HFFc6 (cell line): ENCODE data around the gene CABCOCO1. TPM values are rescaled to one million over a fixed set of nuclear protein-coding genes. Genes with fewer than 3 reads are reported as not detected.

Experiments
- DNase-seq: peaks from one replicate; pipeline ENCODE4 v3.0.0-alpha.2; 2018
- H3K27ac Mint-ChIP-seq: 2 replicates; pipeline ENCODE4 v1.8.0; 2020; ENCODE audit warnings: mild to moderate bottlenecking, mixed read lengths
- H3K27me3 Mint-ChIP-seq: 2 replicates; pipeline ENCODE4 v1.8.0; 2021; ENCODE audit warnings: mild to moderate bottlenecking, moderate library complexity, mixed read lengths; ENCODE audit not compliant: insufficient read depth
- H3K36me3 Mint-ChIP-seq: 2 replicates; pipeline ENCODE4 v1.8.0; 2021; ENCODE audit warnings: low read depth, mixed read lengths
- H3K4me1 Mint-ChIP-seq: 2 replicates; pipeline ENCODE4 v1.8.0; 2020; ENCODE audit warnings: low read depth, mixed read lengths
- H3K4me3 Mint-ChIP-seq: 2 replicates; pipeline ENCODE4 v1.8.0; 2020; ENCODE audit warnings: mild to moderate bottlenecking, moderate library complexity, mixed read lengths
- H3K9me3 Mint-ChIP-seq: 2 replicates; pipeline ENCODE4 v1.8.0; 2020; ENCODE audit warnings: mild to moderate bottlenecking, mixed read lengths
- CTCF ChIP-seq: fragments of 200-600 bp; sonication (generic); IDR thresholded peaks from 2 replicates; pipeline ENCODE4 v1.5.0; 2021; ENCODE audit warnings: antibody characterized with exemption, mild to moderate bottlenecking
- long read RNA-seq: library from polyadenylated mRNA; unstranded; transcript quantifications from one replicate; pipeline ENCODE4 v2.0.0, GENCODE V29; 2019
- total RNA-seq, 6 experiments: library from RNA; stranded (reverse); fragmentation: NEBNext Ultra II Directional; extraction: Animal tissue kit (Norgen Biotek cat#: 25700); gene quantifications; 2 replicates in 1 of 6; 3 replicates in 5 of 6; pipeline ENCODE4 v1.2.3, GENCODE V29; 2021

The CABCOCO1 gene, protein sequence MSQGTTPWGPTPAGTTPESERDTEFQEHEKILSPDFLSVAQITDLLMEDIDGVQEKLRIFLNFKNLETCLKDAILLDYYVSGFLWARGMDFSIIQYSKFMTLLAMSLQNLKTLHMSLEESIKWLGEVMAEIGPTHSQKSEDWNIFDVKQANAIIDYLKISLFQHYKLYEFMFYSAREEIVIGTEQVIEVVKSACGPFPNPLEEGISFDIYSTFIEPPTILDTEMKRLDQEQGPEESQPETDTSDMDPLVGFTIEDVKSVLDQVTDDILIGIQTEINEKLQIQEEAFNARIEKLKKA
- under 1 TPM in 5 of 6 experiments, not detected in 1; 0.15 to 0.45 (median 0.31) TPM for total RNA-seq
- long read RNA-seq, partial matches to known transcripts = 0 of 2 reads
- long read RNA-seq, other reads (novel, unspliced or antisense) = 1 of 2 reads

DNA sequence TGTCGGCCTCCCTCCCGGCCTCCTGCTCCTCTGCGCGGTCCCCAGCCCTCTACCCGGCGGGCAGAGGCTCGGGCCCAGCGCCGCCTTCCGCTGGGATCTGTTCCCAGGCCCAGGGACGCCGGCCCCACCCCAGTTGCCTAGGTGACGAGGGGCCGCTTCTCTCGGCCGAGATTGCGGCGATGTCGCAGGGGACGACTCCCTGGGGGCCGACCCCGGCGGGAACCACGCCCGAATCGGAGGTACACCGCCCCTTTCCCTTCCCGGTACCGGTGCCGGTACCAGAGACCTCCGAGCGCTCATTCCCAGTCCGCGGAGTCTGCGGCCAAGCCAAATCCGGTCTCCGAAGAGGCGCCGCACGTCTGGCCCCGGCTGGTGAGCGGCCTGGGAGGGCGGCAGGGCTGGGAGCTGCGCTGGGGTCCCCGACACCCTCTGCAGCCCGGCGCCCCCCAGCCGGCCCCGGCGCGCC is at the start of gene CABCOCO1:
Gene CABCOCO1, plus strand, starts transcription at position 136 of the 466 bp plus-strand sequence. Its CDS starts 44 bp downstream, at position 180.
- Mint-ChIP-seq H3K27me3 (peaks cover 1% of the 10 kb centered on the region; the same call in 1 of the 2 replicates), H3K36me3 (no peaks in the 10 kb centered on the region), H3K4me1 (peaks cover 15% of the 10 kb centered on the region), H3K9me3 (no peaks in the 10 kb centered on the region), H3K4me3 (peak within 1 kb of the TSS; percentile 84), H3K27ac (peak within 1 kb of the TSS; percentile 43; the same call in 1 of the 2 replicates)
- DNase-seq = peak; percentile 33
- peak; percentile 38; the same call in 1 of the 2 replicates for TF ChIP-seq CTCF

- TF ChIP-seq CTCF = no peak
- Mint-ChIP-seq H3K4me1 (peaks cover 12% of the 10 kb centered on the region), H3K27ac (no peak overlapping the region)
Measured at GRCh38 chr10:61613665-61614064, 49.1 kb upstream of the CABCOCO1 start.

GRCh38 chr10:61616611-61617010 is 46.1 kb upstream of the CABCOCO1 start:
- Mint-ChIP-seq H3K36me3 (no peaks in the 10 kb centered on the region), H3K4me1 (no peaks in the 10 kb centered on the region), H3K9me3 (no peaks in the 10 kb centered on the region), H3K27ac (no peak overlapping the region), H3K4me3 (no peak overlapping the region), H3K27me3 (no peaks in the 10 kb centered on the region)
- no peak for TF ChIP-seq CTCF
- no peak for DNase-seq

More at GRCh38 chr10:61613665-61614064, 49.1 kb upstream of the CABCOCO1 start:
- no peaks in the 10 kb centered on the region for H3K9me3 Mint-ChIP-seq
- no peak for DNase-seq
- no peaks in the 10 kb centered on the region for H3K36me3 Mint-ChIP-seq
- H3K27me3 Mint-ChIP-seq = no peaks in the 10 kb centered on the region
- no peak overlapping the region for H3K4me3 Mint-ChIP-seq

- no peak overlapping the region for H3K4me3 Mint-ChIP-seq
- H3K4me1 Mint-ChIP-seq = no peaks in the 10 kb centered on the region
- H3K36me3 Mint-ChIP-seq = no peaks in the 10 kb centered on the region
- DNase-seq = no peak
- TF ChIP-seq CTCF = no peak
- no peaks in the 10 kb centered on the region for H3K27me3 Mint-ChIP-seq
- no peaks in the 10 kb centered on the region for H3K9me3 Mint-ChIP-seq
- no peak overlapping the region for H3K27ac Mint-ChIP-seq
Measured at GRCh38 chr10:61617180-61617579, 45.5 kb upstream of the CABCOCO1 start.

DNA sequence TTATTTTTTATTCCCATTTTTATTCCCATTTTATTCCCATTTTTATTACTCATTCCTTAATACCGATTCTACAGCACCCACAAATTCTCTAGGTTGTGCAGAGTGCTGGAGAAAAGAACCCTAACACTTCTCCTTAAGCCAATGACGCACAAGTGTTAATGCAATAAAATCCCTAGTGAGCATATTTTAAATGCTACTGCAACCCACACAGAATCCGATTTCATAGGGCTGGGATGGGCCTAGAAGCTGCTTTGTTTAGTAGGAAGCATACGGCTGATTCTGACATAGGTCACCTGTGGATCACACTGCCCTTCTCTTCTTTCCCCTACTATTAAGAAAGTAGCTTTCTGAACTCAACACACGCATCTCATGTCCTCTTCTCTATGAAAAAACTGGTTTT is 45.1 kb upstream of the CABCOCO1 start:
- no peak overlapping the region for H3K27ac Mint-ChIP-seq
- H3K9me3 Mint-ChIP-seq = no peaks in the 10 kb centered on the region
- H3K4me1 Mint-ChIP-seq = no peaks in the 10 kb centered on the region; the same call in 1 of the 2 replicates
- no peak for TF ChIP-seq CTCF
- H3K36me3 Mint-ChIP-seq = no peaks in the 10 kb centered on the region
- DNase-seq = no peak
- no peak overlapping the region for H3K4me3 Mint-ChIP-seq
- no peaks in the 10 kb centered on the region for H3K27me3 Mint-ChIP-seq
